Measurements from ENCODE around the gene CDC42SE2. TPM values are rescaled to one million over a fixed set of nuclear protein-coding genes. Genes with fewer than 3 reads are reported as not detected.
A peak's percentile ranks its signal among the peaks of the same experiment; 100 is the strongest.
"Not testable (repeated sequence)": the region's sequence is repeated elsewhere in the genome, so short reads cannot be mapped to it uniquely, and the experiment has no call there.

CDC42SE2 gene
- total RNA-seq, 1 donor from 2014 or later: 29.3 TPM

- peaks cover 19% of the 10 kb centered on the region for H3K4me1 Mint-ChIP-seq (ENCODE audit: low read depth)
- TF ChIP-seq CTCF (IDR thresholded peaks at IDR 0.05; ENCODE audit: unreplicated experiment): no peak
- peak overlapping the region; percentile 84 for H3K27ac Mint-ChIP-seq
- no peak for DNase-seq (ENCODE audit: low spot score, unreplicated experiment)
- no peaks in the 10 kb centered on the region for H3K27me3 Mint-ChIP-seq
- H3K4me3 Mint-ChIP-seq (ENCODE audit: low read depth): no peak overlapping the region
- H3K36me3 Mint-ChIP-seq (ENCODE audit: insufficient read depth): no peaks in the 10 kb centered on the region
- H3K9me3 Mint-ChIP-seq (ENCODE audit: low read depth): no peaks in the 10 kb centered on the region
Observed at GRCh38 chr5:131277875-131278740, 14.3 kb downstream of the CDC42SE2 start.

DNA sequence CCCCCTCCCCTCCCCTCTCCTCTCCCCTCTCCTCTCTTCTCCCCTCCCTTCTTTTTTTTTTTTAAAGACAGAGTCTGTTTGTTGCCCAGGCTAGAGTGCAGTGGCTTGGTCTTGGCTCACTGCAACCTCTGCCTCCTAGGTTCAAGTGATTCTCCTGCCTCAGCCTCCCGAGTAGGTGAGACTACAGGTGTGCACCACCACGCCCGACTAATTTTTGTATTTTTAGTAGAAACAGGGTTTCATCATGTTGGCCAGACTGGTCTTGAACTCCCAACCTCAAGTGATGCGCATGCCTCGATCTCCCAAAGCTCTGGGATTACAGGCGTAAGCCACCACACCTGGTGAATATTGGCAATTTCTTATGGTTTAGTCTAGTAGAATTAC is 14.9 kb downstream of the CDC42SE2 start:
- H3K9me3 Mint-ChIP-seq (ENCODE audit: low read depth); H3K36me3 Mint-ChIP-seq (ENCODE audit: insufficient read depth); H3K4me3 Mint-ChIP-seq (ENCODE audit: low read depth); DNase-seq (ENCODE audit: low spot score, unreplicated experiment); H3K27me3 Mint-ChIP-seq: not testable (repeated sequence)
- peaks cover 19% of the 10 kb centered on the region for H3K4me1 Mint-ChIP-seq (ENCODE audit: low read depth)
- peak overlapping the region; percentile 83 for H3K27ac Mint-ChIP-seq

- Mint-ChIP-seq H3K27me3 (no peaks in the 10 kb centered on the region), H3K4me1 (ENCODE audit: low read depth) (peaks cover 19% of the 10 kb centered on the region), H3K9me3 (ENCODE audit: low read depth) (no peaks in the 10 kb centered on the region), H3K27ac (peak overlapping the region; percentile 83), H3K36me3 (ENCODE audit: insufficient read depth) (no peaks in the 10 kb centered on the region), H3K4me3 (ENCODE audit: low read depth) (no peak overlapping the region)
- TF ChIP-seq CTCF (IDR thresholded peaks at IDR 0.05; ENCODE audit: unreplicated experiment): no peak
- DNase-seq (ENCODE audit: low spot score, unreplicated experiment): no peak
Observed at GRCh38 chr5:131279204-131279603, 15.4 kb downstream of the CDC42SE2 start.

- DNase-seq (ENCODE audit: low spot score, unreplicated experiment): no peak
- Mint-ChIP-seq H3K27me3 (no peaks in the 10 kb centered on the region), H3K36me3 (ENCODE audit: insufficient read depth) (no peaks in the 10 kb centered on the region), H3K27ac (no peak overlapping the region), H3K4me3 (ENCODE audit: low read depth) (no peak overlapping the region), H3K4me1 (ENCODE audit: low read depth) (peaks cover 19% of the 10 kb centered on the region), H3K9me3 (ENCODE audit: low read depth) (no peaks in the 10 kb centered on the region)
- TF ChIP-seq CTCF (IDR thresholded peaks at IDR 0.05; ENCODE audit: unreplicated experiment): no peak
Observed at GRCh38 chr5:131280417-131280816, 16.6 kb downstream of the CDC42SE2 start.

GRCh38 chr5:131281133-131281867 is 17.4 kb downstream of the CDC42SE2 start:
- H3K36me3 Mint-ChIP-seq (ENCODE audit: insufficient read depth): no peaks in the 10 kb centered on the region
- H3K9me3 Mint-ChIP-seq (ENCODE audit: low read depth): no peaks in the 10 kb centered on the region
- TF ChIP-seq CTCF (IDR thresholded peaks at IDR 0.05; ENCODE audit: unreplicated experiment): no peak
- no peak for DNase-seq (ENCODE audit: low spot score, unreplicated experiment)
- H3K4me1 Mint-ChIP-seq (ENCODE audit: low read depth): peaks cover 19% of the 10 kb centered on the region
- no peaks in the 10 kb centered on the region for H3K27me3 Mint-ChIP-seq
- H3K4me3 Mint-ChIP-seq (ENCODE audit: low read depth): no peak overlapping the region
- H3K27ac Mint-ChIP-seq: peak overlapping the region; percentile 76
